ENCODE measurements around the gene ATRN.

ATRN gene

GRCh38 chr20:3459881-3460307 lies 10.9 kb upstream of the ATRN start:
- TF ChIP-seq L3MBTL2 (conservative IDR thresholded peaks at IDR 0.05), result no peak
- TF ChIP-seq FOXM1 (IDR thresholded peaks at IDR 0.05; ENCODE audit: borderline replicate concordance), result no peak
- TF ChIP-seq, protein P1, sequence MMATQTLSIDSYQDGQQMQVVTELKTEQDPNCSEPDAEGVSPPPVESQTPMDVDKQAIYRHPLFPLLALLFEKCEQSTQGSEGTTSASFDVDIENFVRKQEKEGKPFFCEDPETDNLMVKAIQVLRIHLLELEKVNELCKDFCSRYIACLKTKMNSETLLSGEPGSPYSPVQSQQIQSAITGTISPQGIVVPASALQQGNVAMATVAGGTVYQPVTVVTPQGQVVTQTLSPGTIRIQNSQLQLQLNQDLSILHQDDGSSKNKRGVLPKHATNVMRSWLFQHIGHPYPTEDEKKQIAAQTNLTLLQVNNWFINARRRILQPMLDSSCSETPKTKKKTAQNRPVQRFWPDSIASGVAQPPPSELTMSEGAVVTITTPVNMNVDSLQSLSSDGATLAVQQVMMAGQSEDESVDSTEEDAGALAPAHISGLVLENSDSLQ (IDR thresholded peaks at IDR 0.05), result no peak
- no peak for TF ChIP-seq NFRKB (IDR thresholded peaks at IDR 0.05)
- no peak for TF ChIP-seq BHLHE40 (IDR thresholded peaks at IDR 0.05; ENCODE audit: borderline replicate concordance)
- no peak for TF ChIP-seq FOXA1 (IDR thresholded peaks at IDR 0.05)
- TF ChIP-seq LEF1 (IDR thresholded peaks at IDR 0.05; ENCODE audit: borderline replicate concordance), result no peak
- no peak for TF ChIP-seq FOXK2 (IDR thresholded peaks at IDR 0.05)
- no peak for TF ChIP-seq CTBP1 (IDR thresholded peaks at IDR 0.05; ENCODE audit: borderline replicate concordance)
- no peak for TF ChIP-seq SP1 (IDR thresholded peaks at IDR 0.05)
- no peak for TF ChIP-seq ELF4 (IDR thresholded peaks at IDR 0.05)
- TF ChIP-seq ARNT (IDR thresholded peaks at IDR 0.05), result no peak

DNA sequence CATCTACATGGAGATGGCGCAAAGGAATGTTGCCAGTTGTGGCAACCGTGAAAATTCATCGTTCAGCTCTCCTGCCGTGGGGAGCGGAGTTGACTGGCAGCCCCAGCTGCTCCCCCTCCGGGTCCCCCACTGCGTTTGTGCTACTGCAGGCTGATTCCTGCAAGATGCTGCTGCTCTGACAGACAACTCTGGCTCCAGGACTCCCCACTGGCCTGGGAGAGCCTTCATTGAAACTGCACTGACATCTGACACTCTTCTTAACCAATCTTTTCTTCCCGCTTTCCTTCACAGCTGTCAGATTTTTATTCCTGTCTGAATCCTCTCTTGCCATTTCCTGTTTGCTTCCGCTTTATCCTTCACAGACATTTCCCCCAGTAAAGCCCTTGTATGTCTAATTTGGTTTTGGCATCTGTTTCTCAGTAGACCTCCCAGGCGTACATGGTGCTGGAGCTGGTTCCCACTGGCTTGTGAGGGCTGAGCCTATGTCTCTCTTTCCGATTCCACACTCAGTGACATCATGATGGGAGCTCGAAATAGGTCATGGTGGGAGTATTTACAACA lies 9.5 kb upstream of the ATRN start:
- CTCF ChIA-PET, result interaction anchor here (0.6 kb wide), 1 partner anchor 334 kb away, joined by 3 read pairs; no protein-coding TSS in a partner anchor
- POLR2A ChIA-PET, result interaction anchor here (4.7 kb wide), 1 partner anchor 9 kb away, joined by 21 read pairs; the partner anchor contains the start of gene ATRN
- TF ChIP-seq CTBP1 (IDR thresholded peaks at IDR 0.05; ENCODE audit: borderline replicate concordance) (no peak), FOXM1 (IDR thresholded peaks at IDR 0.05; ENCODE audit: borderline replicate concordance) (no peak), L3MBTL2 (conservative IDR thresholded peaks at IDR 0.05) (no peak), SUZ12 (IDR thresholded peaks at IDR 0.05) (no peak), FOXK2 (IDR thresholded peaks at IDR 0.05) (no peak), LEF1 (IDR thresholded peaks at IDR 0.05; ENCODE audit: borderline replicate concordance) (no peak), NFRKB (IDR thresholded peaks at IDR 0.05) (no peak), BHLHE40 (IDR thresholded peaks at IDR 0.05; ENCODE audit: borderline replicate concordance) (no peak)
- TF ChIP-seq, protein P1 (IDR thresholded peaks at IDR 0.05), result peak; percentile 55; the same call in 1 of the 2 replicates
- DNase-seq (ENCODE audit: extremely low spot score), result no peak

More at GRCh38 chr20:3459881-3460307, 10.9 kb upstream of the ATRN start:
- no peak for DNase-seq (ENCODE audit: extremely low spot score)
- ChIA-PET CTCF (no interaction called here), POLR2A (interaction anchor here (4.7 kb wide), 1 partner anchor 10 kb away, joined by 21 read pairs; the partner anchor contains the start of gene ATRN)

- no peak for DNase-seq (ENCODE audit: extremely low spot score)
- TF ChIP-seq CTBP1 (IDR thresholded peaks at IDR 0.05; ENCODE audit: borderline replicate concordance) (no peak), SUZ12 (IDR thresholded peaks at IDR 0.05) (no peak)
- ChIA-PET POLR2A (interaction anchor here (4.7 kb wide), 1 partner anchor 8 kb away, joined by 21 read pairs; the partner anchor contains the start of gene ATRN), CTCF (interaction anchor here (0.6 to 0.7 kb wide), 2 partner anchors 21 to 333 kb away, joined by 3 to 4 read pairs; no protein-coding TSS in a partner anchor)
Observed at GRCh38 chr20:3461911-3462677, 8.7 kb upstream of the ATRN start.

- no peak for TF ChIP-seq HDGF (IDR thresholded peaks at IDR 0.05; ENCODE audit: borderline replicate concordance)
- TF ChIP-seq CTBP1 (IDR thresholded peaks at IDR 0.05; ENCODE audit: borderline replicate concordance), result no peak
- TF ChIP-seq LEF1 (IDR thresholded peaks at IDR 0.05; ENCODE audit: borderline replicate concordance), result no peak
- no peak for TF ChIP-seq ARNT (IDR thresholded peaks at IDR 0.05)
- TF ChIP-seq NFRKB (IDR thresholded peaks at IDR 0.05), result no peak
- TF ChIP-seq ZNF384 (IDR thresholded peaks at IDR 0.05), result no peak
- TF ChIP-seq SP1 (IDR thresholded peaks at IDR 0.05), result no peak
- TF ChIP-seq, protein P1 (IDR thresholded peaks at IDR 0.05), result no peak
- no peak for TF ChIP-seq FOXK2 (IDR thresholded peaks at IDR 0.05)
- TF ChIP-seq BHLHE40 (IDR thresholded peaks at IDR 0.05; ENCODE audit: borderline replicate concordance), result no peak
- no peak for TF ChIP-seq FOXA1 (IDR thresholded peaks at IDR 0.05)
- no peak for TF ChIP-seq TARDBP (IDR thresholded peaks at IDR 0.05)
- no peak for TF ChIP-seq SUZ12 (IDR thresholded peaks at IDR 0.05)
- no peak for TF ChIP-seq L3MBTL2 (conservative IDR thresholded peaks at IDR 0.05)
- POLR2A ChIA-PET, result no interaction called here
- CTCF ChIA-PET, result interaction anchor here (0.6 kb wide), 1 partner anchor 207 kb away, joined by 5 read pairs; no protein-coding TSS in a partner anchor
- DNase-seq (ENCODE audit: extremely low spot score), result no peak
Observed at GRCh38 chr20:3464166-3464565, 6.7 kb upstream of the ATRN start.

DNA sequence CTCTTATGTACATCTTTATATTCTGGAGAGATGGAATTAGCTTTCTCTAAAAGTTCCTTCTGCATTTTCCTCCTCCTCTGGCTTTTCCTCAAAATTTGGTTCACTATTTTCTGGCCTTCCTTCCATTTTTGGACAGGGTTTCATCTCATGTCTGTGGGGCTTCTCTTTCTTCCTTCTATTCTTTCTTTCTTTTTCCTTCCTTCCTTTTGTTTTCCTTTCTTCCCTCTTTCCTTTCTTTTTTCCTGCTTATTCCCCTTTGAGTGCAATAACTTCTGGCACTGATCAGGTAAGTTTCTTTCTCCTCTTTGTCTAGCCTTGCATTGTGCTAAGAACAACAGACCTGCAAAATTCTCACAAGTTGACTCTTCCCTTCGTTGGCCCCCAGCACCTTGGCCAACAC lies 5.5 kb upstream of the ATRN start:
- DNase-seq (ENCODE audit: extremely low spot score), result no peak
- CTCF ChIA-PET, result no interaction called here
- TF ChIP-seq FOXM1 (IDR thresholded peaks at IDR 0.05; ENCODE audit: borderline replicate concordance) (no peak), LEF1 (IDR thresholded peaks at IDR 0.05; ENCODE audit: borderline replicate concordance) (no peak)
- POLR2A ChIA-PET, result no interaction called here

DNA sequence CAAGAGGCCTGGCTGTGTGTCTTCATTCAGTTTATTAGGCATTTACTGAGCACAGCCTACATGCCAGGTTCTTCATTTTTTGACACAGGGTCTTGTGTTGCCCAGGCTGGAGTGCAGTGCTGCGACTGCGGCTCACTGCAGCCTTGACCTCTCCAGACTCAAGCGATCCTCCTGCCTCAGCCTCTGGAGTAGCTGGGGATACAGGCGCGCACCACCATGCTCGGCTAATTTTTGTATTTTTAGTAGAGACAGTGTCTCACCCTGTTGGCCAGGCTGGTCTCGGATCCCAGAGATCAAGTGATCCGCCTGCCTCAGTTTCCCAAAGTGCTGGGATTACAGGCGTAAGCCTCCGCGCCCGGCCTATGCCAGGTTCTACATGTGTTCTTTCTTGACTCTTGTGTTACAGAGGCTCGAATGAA lies 601 bp upstream of the ATRN start:
- ChIA-PET POLR2A (interaction anchor here (0.6 to 1.7 kb wide), 5 partner anchors 10 to 64 kb away, joined by 3 to 21 read pairs (median 4); partner anchors contain the start of gene DNAAF9), CTCF (no interaction called here)
- DNase-seq (ENCODE audit: extremely low spot score), result no peak
- TF ChIP-seq BHLHE40 (IDR thresholded peaks at IDR 0.05; ENCODE audit: borderline replicate concordance) (no peak), FOXA1 (IDR thresholded peaks at IDR 0.05) (no peak), NFRKB (IDR thresholded peaks at IDR 0.05) (no peak), SUZ12 (IDR thresholded peaks at IDR 0.05) (no peak), FOXM1 (IDR thresholded peaks at IDR 0.05; ENCODE audit: borderline replicate concordance) (no peak)
